ENCODE measurements around the gene NUP214. TPM values are rescaled to one million over a fixed set of nuclear protein-coding genes. Genes with fewer than 3 reads are reported as not detected.

Gene NUP214
- total and polyA plus RNA-seq, 9 donors = 25.0 to 60.7 (median 46.6) TPM

GRCh38 chr9:131167146-131167692, 41.8 kb downstream of the NUP214 start:
- Histone ChIP-seq H3K36me3 (no peaks in the 10 kb centered on the region), H3K4me3 (no peak overlapping the region)
- intact Hi-C loops (cut with DNase I) = loop anchor here in 1 of 4 donors (5.0 kb wide), 1 partner anchor 345 kb away; no protein-coding TSS in a partner anchor

GRCh38 chr9:131167936-131168335, 42.5 kb downstream of the NUP214 start:
- H3K4me3 ChIP-seq = no peak overlapping the region
- H3K27me3 ChIP-seq = no peaks in the 10 kb centered on the region
- DNase-seq = no peak
- intact Hi-C loops (cut with DNase I) = loop anchor here in 1 of 4 donors (5.0 kb wide), 1 partner anchor 344 kb away; no protein-coding TSS in a partner anchor
- 76 to 94% (median 92%) methylated on average over 4 of the region's 4 CpGs for WGBS, 3 donors
- no peaks in the 10 kb centered on the region for H3K4me1 ChIP-seq (ENCODE audit: insufficient read depth)
- no peak for TF ChIP-seq EP300 (IDR thresholded peaks at IDR 0.05)
- no peak for TF ChIP-seq POLR2A (IDR thresholded peaks at IDR 0.05)
- no peak for TF ChIP-seq CTCF (IDR thresholded peaks at IDR 0.05)
- no peaks in the 10 kb centered on the region for H3K9me3 ChIP-seq
- H3K27ac ChIP-seq = no peak overlapping the region
- H3K36me3 ChIP-seq = no peaks in the 10 kb centered on the region

More at GRCh38 chr9:131167146-131167692, 41.8 kb downstream of the NUP214 start:
- WGBS, 3 donors = 21 to 37% (median 25%) methylated on average over 6 of the region's 6 CpGs
- Histone ChIP-seq H3K4me1 (ENCODE audit: insufficient read depth) (no peaks in the 10 kb centered on the region), H3K27ac (no peak overlapping the region), H3K27me3 (no peaks in the 10 kb centered on the region), H3K9me3 (no peaks in the 10 kb centered on the region)
- no peak for DNase-seq
- TF ChIP-seq EP300 (IDR thresholded peaks at IDR 0.05) (no peak), CTCF (IDR thresholded peaks at IDR 0.05) (no peak), POLR2A (IDR thresholded peaks at IDR 0.05) (no peak)

GRCh38 chr9:131169563-131170240, 44.3 kb downstream of the NUP214 start:
- Histone ChIP-seq H3K4me1 (ENCODE audit: insufficient read depth) (no peaks in the 10 kb centered on the region), H3K36me3 (no peaks in the 10 kb centered on the region), H3K27ac (no peak overlapping the region), H3K27me3 (no peaks in the 10 kb centered on the region), H3K4me3 (no peak overlapping the region), H3K9me3 (no peaks in the 10 kb centered on the region)
- TF ChIP-seq EP300 (IDR thresholded peaks at IDR 0.05) = no peak
- TF ChIP-seq POLR2A (IDR thresholded peaks at IDR 0.05) = no peak
- no peak for TF ChIP-seq CTCF (IDR thresholded peaks at IDR 0.05)
- DNase-seq = no peak
- 73 to 77% (median 76%) methylated on average over 7 of the region's 7 CpGs for WGBS, 3 donors
- intact Hi-C loops (cut with DNase I) = loop anchor here in 1 of 4 donors (5.0 kb wide), 1 partner anchor 343 kb away; no protein-coding TSS in a partner anchor

GRCh38 chr9:131173995-131174394, 48.6 kb downstream of the NUP214 start:
- intact Hi-C loops (cut with DNase I) = no loop called here
- H3K27ac ChIP-seq = no peak overlapping the region
- H3K27me3 ChIP-seq = no peaks in the 10 kb centered on the region
- no peaks in the 10 kb centered on the region for H3K9me3 ChIP-seq
- DNase-seq = no peak
- TF ChIP-seq POLR2A (IDR thresholded peaks at IDR 0.05) (no peak), CTCF (IDR thresholded peaks at IDR 0.05) (no peak), EP300 (IDR thresholded peaks at IDR 0.05) (no peak)
- H3K4me3 ChIP-seq = no peak overlapping the region
- no peaks in the 10 kb centered on the region for H3K4me1 ChIP-seq (ENCODE audit: insufficient read depth)
- H3K36me3 ChIP-seq = no peaks in the 10 kb centered on the region
- WGBS, 3 donors = 94 to 97% (median 96%) methylated on average over 10 of the region's 10 CpGs
